GM18870 (cell line): ENCODE data around the gene S100A7A.
"Not testable (repeated sequence)": the region's sequence is repeated elsewhere in the genome, so short reads cannot be mapped to it uniquely, and the experiment has no call there.

Experiments
- ATAC-seq: cut with Tn5 transposase; IDR thresholded peaks from one replicate; pipeline ENCODE4 v1.9.1; 2021; ENCODE audit warnings: moderate library complexity; ENCODE audit not compliant: unreplicated experiment

Gene S100A7A

DNA sequence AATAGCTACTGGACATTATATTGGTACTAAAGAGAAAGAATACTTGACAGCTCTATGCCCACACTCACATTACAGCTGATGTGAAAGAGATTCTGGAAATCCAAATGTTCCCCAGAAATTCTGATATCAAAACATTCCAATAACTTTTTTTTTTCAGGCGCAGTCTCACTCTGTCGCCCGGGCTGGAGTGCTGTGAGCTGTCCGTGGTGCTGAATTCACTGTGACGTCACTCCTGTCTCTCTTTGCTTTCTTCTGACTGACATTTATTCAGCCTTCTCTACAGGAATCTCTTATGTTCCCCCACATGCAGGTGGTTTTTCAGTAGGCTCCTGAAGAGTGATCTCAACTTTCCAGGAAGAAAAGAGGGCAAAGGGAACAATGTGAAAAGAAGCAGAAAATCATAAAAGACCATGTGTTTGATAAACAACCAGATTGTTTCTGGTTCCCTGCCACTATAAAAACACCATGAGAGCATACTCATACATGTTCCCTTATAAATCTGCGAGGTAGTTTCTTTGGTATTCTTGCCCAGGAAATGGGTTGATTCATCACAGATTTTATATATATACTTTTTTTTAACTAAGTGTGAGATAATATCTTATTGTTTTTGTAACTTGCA is 6.2 kb downstream of the S100A7A start:
- ATAC-seq, result no peak

DNA sequence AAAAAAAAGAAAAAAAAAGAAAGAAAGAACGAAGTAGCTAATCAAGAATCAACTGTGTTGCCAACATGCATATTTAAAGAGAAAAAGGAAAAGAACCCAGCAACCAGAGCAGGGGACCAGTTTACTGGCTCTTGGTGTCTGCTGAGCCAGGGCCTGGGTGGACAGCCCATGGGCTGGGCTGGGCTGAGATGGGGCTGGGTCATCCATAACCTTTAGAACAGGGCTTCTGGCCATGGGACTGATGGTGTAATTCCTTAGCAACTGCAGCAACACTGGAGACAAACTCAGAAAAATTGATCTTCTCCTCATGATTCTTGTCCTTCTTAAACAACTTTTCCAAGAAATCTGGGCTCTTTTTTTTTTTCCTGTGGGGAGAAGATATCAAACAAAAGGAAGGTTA is 10.5 kb downstream of the S100A7A start:
- ATAC-seq, result no peak

DNA sequence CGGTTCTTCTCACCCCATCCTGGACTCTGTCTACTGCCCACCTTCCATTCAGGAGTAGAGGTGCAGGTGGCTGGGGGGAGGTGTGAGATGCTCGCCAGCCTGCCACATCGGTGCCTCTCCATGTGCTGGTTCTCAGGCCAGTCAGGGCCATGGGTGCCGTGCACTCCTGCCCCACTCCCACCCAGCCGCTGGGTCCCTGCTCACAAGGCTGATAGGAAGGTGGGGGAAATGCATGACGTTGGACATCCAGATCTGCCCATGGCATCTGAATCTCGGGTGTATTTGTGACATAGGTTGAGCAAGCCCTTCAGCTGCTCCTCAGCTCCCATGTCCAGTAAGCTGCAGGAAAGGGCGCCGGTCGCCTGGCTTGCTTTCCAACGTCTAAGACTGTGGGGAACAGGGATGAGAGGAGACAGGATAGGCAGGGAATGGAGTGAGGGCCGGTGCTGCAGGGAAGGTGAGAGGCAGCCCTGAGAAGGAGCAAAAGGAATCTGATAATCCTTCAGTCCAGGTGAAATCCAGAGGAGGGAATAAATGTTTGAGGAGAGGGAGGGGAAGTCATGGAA is 11.8 kb downstream of the S100A7A start:
- ATAC-seq, result no peak

DNA sequence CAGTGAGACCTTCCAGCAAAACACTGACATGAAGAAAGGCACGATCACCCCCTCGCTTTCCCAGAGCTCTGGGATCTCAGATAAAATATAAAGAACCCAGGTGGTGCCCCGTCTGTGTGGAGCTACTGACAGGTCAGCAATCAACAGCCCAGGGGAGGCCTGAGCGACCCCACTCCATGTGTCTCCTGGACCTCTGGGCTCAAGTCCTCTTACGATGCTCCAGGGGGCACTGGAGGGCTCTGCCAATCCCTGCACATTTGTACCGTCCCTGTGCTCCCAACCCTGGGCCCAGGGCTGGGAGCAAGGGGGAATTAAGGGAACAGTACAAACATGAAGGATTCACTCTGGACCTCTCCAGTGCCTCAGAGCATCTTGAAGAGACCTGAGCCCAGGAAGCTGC is 12.5 kb downstream of the S100A7A start:
- ATAC-seq, result no peak

DNA sequence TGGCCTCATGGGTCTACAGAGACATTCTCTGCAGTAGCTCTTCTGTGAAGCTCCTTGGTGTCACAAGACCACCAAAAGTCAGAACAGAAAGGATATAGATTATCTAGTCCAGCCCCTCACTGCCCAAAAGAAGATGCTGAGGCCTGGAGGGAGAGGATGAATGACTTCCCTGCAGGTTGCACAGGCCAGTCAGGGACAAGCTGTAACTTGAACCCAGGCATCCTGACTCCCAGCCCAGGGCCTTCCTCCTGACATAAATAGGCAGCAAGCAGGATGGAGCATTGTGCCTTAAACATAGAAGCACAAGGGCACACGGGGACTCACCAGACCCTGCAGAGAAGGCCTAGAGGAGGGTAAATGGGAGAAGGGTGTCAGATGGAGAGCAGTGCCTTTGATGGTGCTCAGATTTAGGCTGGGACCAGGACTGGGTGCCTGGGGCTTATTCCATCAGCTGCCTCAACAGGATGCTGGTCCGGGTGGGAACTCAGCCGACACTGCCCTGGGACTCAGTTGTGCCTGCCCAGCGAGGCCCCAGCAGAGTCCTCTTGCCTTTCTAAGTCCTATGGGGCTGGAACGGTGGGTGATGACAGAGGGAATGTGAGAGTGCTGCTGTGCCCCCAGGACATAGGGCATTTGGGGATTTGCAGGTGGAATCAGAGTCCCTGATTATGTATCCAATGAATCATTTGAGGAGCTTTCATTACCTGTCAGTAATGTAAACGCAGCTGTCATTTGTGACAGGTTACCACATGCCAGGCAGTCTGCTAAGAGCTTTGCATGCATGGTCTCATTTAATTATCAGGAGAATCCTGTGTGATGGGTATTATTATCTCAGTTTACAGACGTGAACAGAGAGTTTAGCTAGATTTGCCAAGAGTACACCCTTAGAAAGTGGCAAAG is 13.2 kb downstream of the S100A7A start:
- ATAC-seq, result no peak

DNA sequence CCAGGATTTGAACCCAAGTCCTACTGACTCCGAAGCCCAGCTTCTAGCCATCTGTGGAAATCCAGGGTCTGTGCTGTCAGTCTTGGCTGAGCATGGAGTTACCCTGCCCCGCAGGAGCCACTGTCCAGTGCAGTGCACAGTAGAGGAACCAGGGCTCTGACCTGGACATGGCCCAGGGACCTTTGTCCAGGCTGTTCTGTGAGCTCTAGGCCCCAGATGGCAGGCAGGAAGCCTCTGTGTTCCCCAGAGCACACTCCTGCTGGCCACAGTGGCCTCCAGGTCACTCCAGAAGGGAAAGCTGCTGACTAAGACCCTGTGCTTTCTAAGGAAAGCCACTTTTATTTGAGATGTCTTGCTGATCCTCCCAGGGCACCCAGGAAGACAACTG is 13.8 kb downstream of the S100A7A start:
- no peak for ATAC-seq

DNA sequence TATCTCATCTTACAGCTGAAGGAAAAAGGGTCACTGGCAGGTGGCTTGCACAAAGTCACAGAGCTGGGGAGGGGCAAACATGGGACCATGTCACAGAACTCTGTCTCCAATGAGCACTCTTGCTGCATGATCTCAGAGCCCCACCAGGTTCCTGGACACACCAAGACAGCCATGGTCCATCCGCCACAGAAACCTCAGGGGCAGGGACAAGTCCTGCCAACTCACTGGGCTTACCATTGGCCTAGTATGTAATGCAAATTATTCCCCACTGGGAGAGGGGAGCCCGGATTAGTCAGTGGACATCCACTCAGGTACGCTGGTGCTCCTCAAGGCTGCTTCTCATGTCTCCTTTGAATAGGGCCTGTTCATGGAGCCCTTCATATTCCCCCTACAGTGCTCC is 14.2 kb downstream of the S100A7A start:
- no peak for ATAC-seq

DNA sequence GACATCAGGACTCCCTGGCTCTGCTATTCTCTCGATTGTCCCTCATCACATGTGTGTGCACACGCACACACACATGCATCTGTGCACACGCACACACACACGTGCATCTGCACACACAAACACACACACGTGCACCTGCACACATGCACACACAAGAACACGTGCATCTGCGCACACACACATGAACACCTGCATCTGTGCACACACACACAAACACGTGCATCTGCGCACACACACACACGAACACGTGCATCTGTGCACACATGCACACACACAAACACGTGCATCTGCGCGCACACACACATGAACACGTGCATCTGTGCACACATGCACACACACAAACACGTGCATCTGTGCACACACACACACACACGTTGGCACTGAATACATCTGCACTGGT is 14.7 kb downstream of the S100A7A start:
- ATAC-seq, result no peak

DNA sequence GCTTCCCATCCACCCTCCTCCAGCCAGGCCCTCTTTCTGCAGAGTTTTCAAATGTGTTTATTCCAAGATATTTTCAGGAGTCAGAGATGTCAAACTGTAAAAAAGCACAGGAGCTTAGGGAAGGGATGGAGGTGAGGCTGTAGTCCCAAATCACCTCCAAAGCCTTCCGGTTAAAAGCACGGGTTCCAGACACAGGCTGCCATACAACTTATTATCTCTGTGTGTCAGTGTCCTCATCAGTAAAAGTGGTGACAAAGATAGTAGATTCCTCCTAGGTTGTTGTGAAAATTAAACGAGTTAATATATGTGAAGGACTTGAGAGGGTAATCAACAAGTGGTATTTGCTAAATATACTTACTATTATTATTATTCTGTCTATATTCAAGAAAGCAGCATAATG is 15.1 kb downstream of the S100A7A start:
- ATAC-seq, result no peak

DNA sequence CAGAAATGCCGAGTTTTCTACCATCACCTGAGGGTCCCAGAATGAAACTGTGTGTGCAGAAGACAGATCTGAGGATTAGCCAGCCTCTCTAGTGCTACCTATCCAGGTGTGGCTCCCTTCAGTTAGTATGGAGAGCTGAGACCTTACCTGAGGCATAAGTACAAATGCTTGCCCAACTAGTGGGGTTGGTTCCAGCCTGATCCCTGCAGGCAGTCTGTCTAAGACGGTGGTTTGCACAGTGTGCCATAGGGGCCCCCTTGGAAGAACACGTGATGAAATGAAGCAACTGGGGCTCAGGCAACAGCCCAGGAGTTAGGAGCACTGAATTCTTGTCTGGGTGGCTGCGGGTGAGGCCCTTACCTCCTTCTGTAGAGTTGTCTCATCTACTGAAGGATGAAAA is 15.6 kb downstream of the S100A7A start:
- ATAC-seq, result no peak

DNA sequence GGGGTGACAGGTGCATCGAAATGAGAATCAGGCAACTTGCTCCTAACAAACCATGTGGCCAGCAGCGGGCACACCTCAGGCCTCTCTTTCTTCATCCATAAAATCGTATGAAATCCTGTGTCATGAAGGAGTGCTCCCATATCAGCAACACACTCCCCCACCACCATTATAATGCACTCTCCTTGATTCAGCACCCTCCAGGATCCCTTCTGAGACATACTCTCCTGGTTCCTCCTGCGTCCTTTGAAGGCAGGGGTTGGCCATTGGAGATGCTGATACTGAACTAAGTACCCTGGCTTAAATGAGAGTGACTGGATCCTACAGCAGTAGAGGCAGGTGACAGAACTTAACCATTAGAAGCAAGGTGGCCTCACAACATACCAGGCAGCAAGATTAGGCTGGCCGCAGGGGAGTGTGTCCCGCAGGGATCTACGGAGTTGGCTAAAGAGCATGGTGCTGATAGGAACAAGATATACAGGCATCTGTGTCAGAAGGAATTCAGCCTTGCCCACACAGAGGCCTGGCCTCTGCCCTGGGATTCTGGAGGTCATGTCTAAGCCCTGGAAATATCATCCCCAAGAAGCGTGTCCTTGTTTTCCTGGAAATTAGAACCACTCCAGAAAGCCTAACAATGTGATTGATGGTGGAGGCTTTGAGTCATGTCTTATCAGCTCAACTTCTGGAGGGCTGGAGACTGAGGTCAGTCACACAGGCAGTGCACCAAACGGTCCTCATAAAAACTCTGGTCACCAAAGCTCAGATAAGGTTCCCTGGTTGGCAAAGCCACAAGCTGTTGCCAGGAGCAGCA is 16.8 kb downstream of the S100A7A start:
- ATAC-seq, result no peak

DNA sequence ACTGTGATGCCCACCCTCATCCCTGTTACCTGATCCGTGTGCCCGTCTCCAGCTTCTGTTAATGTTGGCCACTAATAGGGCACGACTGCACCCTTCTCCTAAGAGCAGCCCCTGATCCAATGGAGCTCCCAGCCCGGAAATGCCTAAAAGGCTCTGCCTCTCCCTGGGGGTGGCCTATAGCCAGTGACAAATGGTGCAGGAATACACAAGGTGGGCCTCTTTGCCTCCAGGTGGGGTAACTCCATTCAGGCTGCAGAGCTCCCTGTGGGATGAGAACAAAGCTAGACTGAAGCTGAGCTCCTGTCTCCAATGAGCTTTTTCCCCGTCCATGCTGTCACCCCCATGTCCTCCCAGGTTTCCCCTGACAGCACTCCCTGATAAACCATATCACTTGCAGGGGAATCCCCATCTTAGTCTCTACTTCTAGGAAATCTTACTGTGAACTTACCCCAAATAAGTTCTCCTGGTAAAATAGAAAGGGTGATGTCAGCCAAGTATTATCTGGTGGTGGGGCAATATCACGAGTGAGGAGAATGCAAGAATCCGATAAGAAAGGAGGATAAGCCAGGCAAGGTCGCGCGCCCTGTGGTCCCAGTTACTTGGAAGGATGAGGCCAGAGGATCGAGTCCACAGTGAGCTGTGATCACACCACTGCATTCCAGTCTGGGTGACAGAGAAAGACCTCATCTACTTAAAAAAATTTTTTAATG is 18.6 kb downstream of the S100A7A start:
- no peak for ATAC-seq

DNA sequence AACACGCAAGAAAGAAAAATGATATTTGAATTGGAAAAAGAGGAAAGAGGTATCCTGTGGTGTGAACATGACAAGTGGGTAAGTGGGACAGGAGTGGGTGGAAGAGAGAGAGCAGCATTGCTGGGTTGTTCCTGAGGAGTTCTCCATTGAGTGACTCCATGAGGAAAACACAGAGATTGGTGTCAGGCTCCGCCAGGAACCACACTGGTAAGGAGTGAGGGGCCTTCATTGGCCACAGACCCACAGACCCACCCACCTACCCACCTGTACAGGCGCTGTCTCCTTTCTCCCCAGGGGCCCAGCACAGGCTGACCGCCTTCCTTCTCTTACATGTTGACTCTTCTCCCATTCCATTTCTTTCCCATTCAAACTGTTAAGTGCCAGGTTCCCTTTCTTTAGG is 20.9 kb downstream of the S100A7A start:
- ATAC-seq, result no peak

DNA sequence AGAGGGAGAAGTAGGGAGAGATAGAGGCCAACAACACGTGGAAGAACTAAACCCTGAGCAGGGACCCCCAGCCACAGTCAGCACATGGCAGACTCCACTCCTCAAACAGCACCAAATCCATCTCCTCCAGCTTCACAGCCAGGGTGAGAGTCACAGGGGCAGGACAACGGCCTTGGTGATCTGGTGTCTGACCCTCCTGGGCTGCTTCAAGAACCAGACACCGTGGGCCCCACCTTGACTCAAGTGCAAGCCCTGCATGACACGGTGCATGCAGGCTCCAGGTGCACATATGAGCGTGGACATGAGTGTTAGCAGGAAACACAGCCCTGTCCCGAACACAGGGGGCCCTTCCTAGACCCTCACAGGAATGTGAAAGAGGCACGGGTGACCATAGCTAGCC is 22.3 kb downstream of the S100A7A start:
- no peak for ATAC-seq

DNA sequence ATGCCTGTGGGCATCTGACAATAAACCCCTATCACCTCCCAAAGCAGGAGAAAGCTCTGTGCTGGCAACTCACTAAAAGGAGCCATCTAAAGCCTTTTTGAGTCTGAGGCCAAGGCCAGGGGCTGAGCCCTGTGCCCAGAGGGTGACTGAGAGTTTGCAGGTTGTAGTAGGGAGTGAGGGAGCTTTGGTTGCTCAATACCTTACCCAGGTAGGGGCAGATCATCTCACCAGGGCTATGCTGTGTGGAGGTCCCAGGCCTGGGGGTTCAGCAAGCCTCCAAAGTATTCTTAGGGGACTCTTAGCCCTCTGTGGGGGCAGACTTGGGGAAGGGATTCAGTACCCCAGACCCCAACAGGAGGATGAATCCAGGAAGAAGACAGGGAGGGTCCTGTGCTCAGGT is 23.0 kb downstream of the S100A7A start:
- ATAC-seq, result no peak

DNA sequence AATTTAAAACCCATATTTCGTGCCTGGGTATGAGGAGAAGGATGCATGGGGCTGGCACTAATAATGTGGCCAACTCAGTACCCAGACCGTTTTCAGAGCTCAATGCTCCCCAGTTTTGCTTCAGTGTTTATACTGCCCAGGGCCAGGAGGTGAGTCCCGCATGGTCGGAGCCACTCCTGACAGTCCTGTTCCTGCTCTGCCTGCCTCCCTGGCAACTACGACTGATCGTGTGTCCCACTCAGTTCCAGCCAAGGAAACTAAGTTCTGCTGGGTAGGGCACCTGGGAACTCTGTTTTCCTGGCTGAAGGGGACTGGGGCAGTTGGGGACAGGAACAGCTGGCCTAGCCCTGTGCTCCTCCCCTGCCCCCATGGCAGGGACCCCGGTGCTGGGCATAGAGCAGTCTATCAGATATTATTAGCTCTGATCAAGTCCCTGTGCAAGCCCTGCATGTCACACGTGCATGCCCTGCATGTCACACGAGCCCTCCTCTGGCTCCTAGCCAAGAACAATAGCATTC is 25.0 kb downstream of the S100A7A start:
- no peak for ATAC-seq

DNA sequence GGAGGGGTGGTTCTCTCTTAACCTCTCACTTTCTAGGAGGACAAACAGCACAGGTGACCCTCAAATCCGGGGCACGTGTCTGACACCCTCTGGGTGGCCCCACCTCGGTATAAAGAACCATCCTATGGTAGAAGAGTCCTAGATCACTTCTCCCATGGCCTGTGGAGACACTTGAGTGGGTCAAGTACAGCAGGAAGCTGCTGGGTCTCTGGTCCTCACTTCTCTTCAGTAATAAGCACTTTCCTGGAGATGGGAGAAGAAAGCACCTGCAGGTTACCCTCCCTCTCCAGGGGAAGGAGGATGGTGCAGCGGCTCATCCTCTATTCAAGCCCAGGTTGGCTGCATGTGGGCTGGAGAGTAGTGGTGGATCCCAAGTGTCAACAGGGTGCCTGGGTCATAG is 27.2 kb downstream of the S100A7A start:
- ATAC-seq, result no peak

DNA sequence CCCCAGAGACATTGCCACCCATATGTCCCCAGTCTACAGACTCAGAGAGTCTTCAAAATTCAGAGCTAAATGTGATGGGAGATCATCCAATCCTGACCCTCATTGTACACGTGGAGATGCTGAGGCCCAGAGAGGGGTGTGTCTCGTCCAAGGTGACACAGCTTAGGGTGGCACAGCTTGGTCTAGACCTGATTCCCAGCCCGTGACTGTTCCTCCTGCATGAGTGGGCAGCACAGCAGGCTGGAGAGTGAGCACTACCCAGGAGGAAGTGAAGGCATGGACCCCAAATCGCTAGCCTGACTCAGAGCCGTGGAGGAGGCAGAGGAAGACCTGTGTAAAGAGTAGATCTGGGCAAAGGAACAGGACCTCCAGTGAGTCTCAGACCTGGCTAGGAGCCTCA is 27.8 kb downstream of the S100A7A start:
- no peak for ATAC-seq

DNA sequence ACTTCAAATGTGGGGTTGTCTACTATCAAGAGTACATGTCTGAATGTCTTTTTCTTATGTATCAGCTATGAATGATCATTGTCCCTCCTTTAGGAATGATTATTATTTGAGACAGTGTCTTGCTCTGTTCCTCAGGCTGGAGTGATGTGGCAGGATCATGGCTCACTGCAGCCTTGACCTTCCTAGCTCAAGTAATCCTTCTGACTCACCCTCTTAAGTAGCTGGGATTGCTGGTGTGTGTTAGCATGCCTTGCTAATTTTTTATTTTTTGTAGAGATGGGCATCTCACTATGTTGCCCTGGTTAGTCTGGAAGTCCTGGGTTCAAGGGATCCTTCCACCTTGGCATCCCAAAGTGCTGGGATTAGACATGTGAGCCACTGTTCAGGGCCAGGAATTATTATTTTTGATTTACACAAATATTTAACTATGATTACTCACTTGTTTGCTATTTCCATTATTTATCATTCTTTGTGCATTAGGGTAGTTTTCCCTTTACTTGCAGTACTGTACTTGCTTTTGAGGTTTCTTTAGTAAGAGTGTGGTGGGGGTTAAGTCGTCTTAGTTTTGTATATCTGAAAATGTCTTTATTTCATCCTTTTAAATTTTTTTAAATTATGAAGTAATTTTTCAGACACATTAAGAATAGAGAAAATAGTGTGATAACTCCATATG is 31.3 kb downstream of the S100A7A start:
- ATAC-seq, result no peak

DNA sequence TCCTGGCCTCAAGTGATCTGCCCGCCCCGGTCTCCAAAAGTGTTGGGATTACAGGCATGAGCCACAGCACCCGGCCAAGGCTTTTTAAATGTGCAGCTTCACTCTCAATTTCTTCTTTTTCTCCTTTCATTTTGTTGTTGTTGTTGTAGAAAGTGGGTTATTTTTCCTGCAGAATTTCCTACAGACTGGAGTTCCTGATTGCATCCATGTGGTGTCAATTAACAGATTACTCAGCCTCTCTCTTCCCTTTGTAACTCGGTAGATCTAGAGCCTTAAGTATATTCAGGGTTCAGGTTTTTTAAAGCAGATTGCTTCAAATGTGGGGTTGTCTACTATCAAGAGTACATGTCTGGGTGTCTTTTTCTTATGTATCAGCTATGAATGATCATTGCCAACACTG is 32.5 kb downstream of the S100A7A start:
- not testable (repeated sequence) for ATAC-seq
